ENCODE results near the gene DYRK2.

DNA sequence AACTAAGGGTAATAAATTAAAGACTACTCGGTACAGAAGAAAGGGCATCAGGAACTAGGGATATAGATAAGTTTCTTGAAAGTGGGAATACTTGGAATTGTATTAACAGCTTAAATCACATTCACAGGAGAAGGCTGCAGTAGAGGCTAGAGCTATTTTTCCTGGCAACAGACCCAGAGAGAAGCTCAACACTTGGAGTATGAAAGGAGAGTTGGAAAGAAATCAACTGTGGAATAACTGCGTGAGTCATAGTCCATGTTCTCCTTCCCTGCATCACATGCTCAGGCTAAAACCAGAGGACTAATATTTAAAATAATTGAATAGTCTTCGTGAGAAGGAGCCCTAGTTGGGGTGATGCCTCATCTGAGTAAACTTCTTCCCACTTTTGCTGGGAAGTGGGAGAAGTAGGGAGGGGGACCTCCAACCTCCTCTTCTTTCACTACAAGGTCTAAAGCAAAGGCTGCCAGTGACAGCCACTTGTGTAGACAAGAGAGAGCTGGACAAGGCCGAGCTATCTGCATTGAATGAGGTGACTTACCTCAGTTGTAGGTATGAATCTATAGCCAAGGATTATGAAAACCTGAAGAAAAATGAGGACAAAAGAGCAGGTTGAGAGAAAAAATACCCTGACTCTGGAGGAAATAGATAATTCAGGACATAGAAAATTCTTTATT, 32.7 kb downstream of the DYRK2 start:
- TF ChIP-seq, protein P1, sequence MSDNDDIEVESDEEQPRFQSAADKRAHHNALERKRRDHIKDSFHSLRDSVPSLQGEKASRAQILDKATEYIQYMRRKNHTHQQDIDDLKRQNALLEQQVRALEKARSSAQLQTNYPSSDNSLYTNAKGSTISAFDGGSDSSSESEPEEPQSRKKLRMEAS (IDR thresholded peaks at IDR 0.05; ENCODE audit: low read depth, low read length), result no peak
- TF ChIP-seq, protein P2, sequence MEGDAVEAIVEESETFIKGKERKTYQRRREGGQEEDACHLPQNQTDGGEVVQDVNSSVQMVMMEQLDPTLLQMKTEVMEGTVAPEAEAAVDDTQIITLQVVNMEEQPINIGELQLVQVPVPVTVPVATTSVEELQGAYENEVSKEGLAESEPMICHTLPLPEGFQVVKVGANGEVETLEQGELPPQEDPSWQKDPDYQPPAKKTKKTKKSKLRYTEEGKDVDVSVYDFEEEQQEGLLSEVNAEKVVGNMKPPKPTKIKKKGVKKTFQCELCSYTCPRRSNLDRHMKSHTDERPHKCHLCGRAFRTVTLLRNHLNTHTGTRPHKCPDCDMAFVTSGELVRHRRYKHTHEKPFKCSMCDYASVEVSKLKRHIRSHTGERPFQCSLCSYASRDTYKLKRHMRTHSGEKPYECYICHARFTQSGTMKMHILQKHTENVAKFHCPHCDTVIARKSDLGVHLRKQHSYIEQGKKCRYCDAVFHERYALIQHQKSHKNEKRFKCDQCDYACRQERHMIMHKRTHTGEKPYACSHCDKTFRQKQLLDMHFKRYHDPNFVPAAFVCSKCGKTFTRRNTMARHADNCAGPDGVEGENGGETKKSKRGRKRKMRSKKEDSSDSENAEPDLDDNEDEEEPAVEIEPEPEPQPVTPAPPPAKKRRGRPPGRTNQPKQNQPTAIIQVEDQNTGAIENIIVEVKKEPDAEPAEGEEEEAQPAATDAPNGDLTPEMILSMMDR (IDR thresholded peaks at IDR 0.05; ENCODE audit: low read depth, low read length), result no peak
